ENCODE results near the gene RAP1GAP2.

RAP1GAP2 gene

GRCh38 chr17:2906901-2907300, 110.7 kb downstream of the RAP1GAP2 start:
- Mint-ChIP-seq H3K27me3 (no peaks in the 10 kb centered on the region), H3K9me3 (peaks cover 10% of the 10 kb centered on the region), H3K4me1 (ENCODE audit: low read depth) (peaks cover 26% of the 10 kb centered on the region), H3K36me3 (ENCODE audit: low read depth) (peaks cover 24% of the 10 kb centered on the region), H3K4me3 (no peak overlapping the region), H3K27ac (peak overlapping the region; percentile 83)
- peak; percentile 49 for DNase-seq

- Mint-ChIP-seq H3K27ac (no peak overlapping the region), H3K36me3 (ENCODE audit: low read depth) (peaks cover 24% of the 10 kb centered on the region), H3K9me3 (peaks cover 10% of the 10 kb centered on the region), H3K27me3 (no peaks in the 10 kb centered on the region), H3K4me3 (no peak overlapping the region), H3K4me1 (ENCODE audit: low read depth) (peaks cover 26% of the 10 kb centered on the region)
- DNase-seq: no peak
Observed at GRCh38 chr17:2909175-2909845, 113.1 kb downstream of the RAP1GAP2 start.

- Mint-ChIP-seq H3K36me3 (ENCODE audit: low read depth) (peaks cover 24% of the 10 kb centered on the region), H3K4me3 (no peak overlapping the region), H3K9me3 (peaks cover 10% of the 10 kb centered on the region), H3K4me1 (ENCODE audit: low read depth) (peaks cover 26% of the 10 kb centered on the region), H3K27me3 (no peaks in the 10 kb centered on the region), H3K27ac (no peak overlapping the region)
- no peak for DNase-seq
Observed at GRCh38 chr17:2909846-2910234, 113.6 kb downstream of the RAP1GAP2 start.

GRCh38 chr17:2911035-2911754, 115.0 kb downstream of the RAP1GAP2 start:
- no peak for DNase-seq
- H3K27me3 Mint-ChIP-seq: no peaks in the 10 kb centered on the region
- no peak overlapping the region for H3K27ac Mint-ChIP-seq
- H3K4me1 Mint-ChIP-seq (ENCODE audit: low read depth): peaks cover 24% of the 10 kb centered on the region
- no peak overlapping the region for H3K4me3 Mint-ChIP-seq
- peaks cover 19% of the 10 kb centered on the region for H3K36me3 Mint-ChIP-seq (ENCODE audit: low read depth)
- peaks cover 10% of the 10 kb centered on the region for H3K9me3 Mint-ChIP-seq

GRCh38 chr17:2911755-2912111, 115.5 kb downstream of the RAP1GAP2 start:
- DNase-seq: no peak
- peaks cover 14% of the 10 kb centered on the region for H3K36me3 Mint-ChIP-seq (ENCODE audit: low read depth)

GRCh38 chr17:2912754-2913153, 116.5 kb downstream of the RAP1GAP2 start:
- H3K27me3 Mint-ChIP-seq: no peaks in the 10 kb centered on the region
- H3K27ac Mint-ChIP-seq: no peak overlapping the region

More at GRCh38 chr17:2911755-2912111, 115.5 kb downstream of the RAP1GAP2 start:
- Mint-ChIP-seq H3K4me1 (ENCODE audit: low read depth) (peaks cover 18% of the 10 kb centered on the region), H3K27me3 (no peaks in the 10 kb centered on the region), H3K9me3 (peaks cover 8% of the 10 kb centered on the region), H3K27ac (no peak overlapping the region), H3K4me3 (no peak overlapping the region)

GRCh38 chr17:2916461-2916860, 120.2 kb downstream of the RAP1GAP2 start:
- DNase-seq: no peak
- H3K27me3 Mint-ChIP-seq: no peaks in the 10 kb centered on the region
- H3K4me1 Mint-ChIP-seq (ENCODE audit: low read depth): no peaks in the 10 kb centered on the region
- no peaks in the 10 kb centered on the region for H3K9me3 Mint-ChIP-seq
- no peak overlapping the region for H3K4me3 Mint-ChIP-seq
- no peaks in the 10 kb centered on the region for H3K36me3 Mint-ChIP-seq (ENCODE audit: low read depth)
- H3K27ac Mint-ChIP-seq: no peak overlapping the region

More at GRCh38 chr17:2912754-2913153, 116.5 kb downstream of the RAP1GAP2 start:
- H3K4me3 Mint-ChIP-seq: no peak overlapping the region
- no peak for DNase-seq
- peaks cover 6% of the 10 kb centered on the region for H3K36me3 Mint-ChIP-seq (ENCODE audit: low read depth)
- H3K4me1 Mint-ChIP-seq (ENCODE audit: low read depth): peaks cover 10% of the 10 kb centered on the region
- no peaks in the 10 kb centered on the region for H3K9me3 Mint-ChIP-seq

GRCh38 chr17:2921443-2921842, 125.2 kb downstream of the RAP1GAP2 start:
- DNase-seq: no peak
- no peak overlapping the region for H3K4me3 Mint-ChIP-seq
- H3K36me3 Mint-ChIP-seq (ENCODE audit: low read depth): no peaks in the 10 kb centered on the region
- no peaks in the 10 kb centered on the region for H3K4me1 Mint-ChIP-seq (ENCODE audit: low read depth)
- no peaks in the 10 kb centered on the region for H3K27me3 Mint-ChIP-seq
- no peak overlapping the region for H3K27ac Mint-ChIP-seq
- H3K9me3 Mint-ChIP-seq: no peaks in the 10 kb centered on the region

- Mint-ChIP-seq H3K27ac (no peak overlapping the region), H3K9me3 (no peaks in the 10 kb centered on the region), H3K36me3 (ENCODE audit: low read depth) (peaks cover 4% of the 10 kb centered on the region), H3K27me3 (no peaks in the 10 kb centered on the region), H3K4me1 (ENCODE audit: low read depth) (no peaks in the 10 kb centered on the region), H3K4me3 (no peak overlapping the region)
- DNase-seq: no peak
Observed at GRCh38 chr17:2924211-2924610, 128.0 kb downstream of the RAP1GAP2 start.

GRCh38 chr17:2925011-2925410, 128.8 kb downstream of the RAP1GAP2 start:
- no peak overlapping the region for H3K27ac Mint-ChIP-seq
- H3K4me3 Mint-ChIP-seq: no peak overlapping the region
- H3K36me3 Mint-ChIP-seq (ENCODE audit: low read depth): peaks cover 4% of the 10 kb centered on the region
- no peaks in the 10 kb centered on the region for H3K27me3 Mint-ChIP-seq
- H3K4me1 Mint-ChIP-seq (ENCODE audit: low read depth): no peaks in the 10 kb centered on the region
- DNase-seq: no peak
- H3K9me3 Mint-ChIP-seq: no peaks in the 10 kb centered on the region

GRCh38 chr17:2926019-2926650, 129.9 kb downstream of the RAP1GAP2 start:
- Mint-ChIP-seq H3K27me3 (no peaks in the 10 kb centered on the region), H3K9me3 (no peaks in the 10 kb centered on the region), H3K36me3 (ENCODE audit: low read depth) (peaks cover 4% of the 10 kb centered on the region), H3K27ac (no peak overlapping the region), H3K4me3 (no peak overlapping the region), H3K4me1 (ENCODE audit: low read depth) (peaks cover 5% of the 10 kb centered on the region)
- DNase-seq: no peak

GRCh38 chr17:2928294-2928890, 132.2 kb downstream of the RAP1GAP2 start:
- Mint-ChIP-seq H3K27ac (no peak overlapping the region), H3K9me3 (no peaks in the 10 kb centered on the region), H3K4me3 (no peak overlapping the region), H3K36me3 (ENCODE audit: low read depth) (peaks cover 4% of the 10 kb centered on the region), H3K4me1 (ENCODE audit: low read depth) (peaks cover 13% of the 10 kb centered on the region), H3K27me3 (no peaks in the 10 kb centered on the region)
- DNase-seq: no peak

- Mint-ChIP-seq H3K4me1 (ENCODE audit: low read depth) (peaks cover 13% of the 10 kb centered on the region), H3K9me3 (no peaks in the 10 kb centered on the region), H3K27ac (no peak overlapping the region), H3K36me3 (ENCODE audit: low read depth) (peaks cover 4% of the 10 kb centered on the region), H3K27me3 (no peaks in the 10 kb centered on the region), H3K4me3 (no peak overlapping the region)
- DNase-seq: peak; percentile 59
Observed at GRCh38 chr17:2929881-2930533, 133.8 kb downstream of the RAP1GAP2 start.

- Mint-ChIP-seq H3K9me3 (no peaks in the 10 kb centered on the region), H3K27ac (peak overlapping the region; percentile 44), H3K27me3 (no peaks in the 10 kb centered on the region), H3K4me3 (no peak overlapping the region), H3K4me1 (ENCODE audit: low read depth) (peaks cover 22% of the 10 kb centered on the region), H3K36me3 (ENCODE audit: low read depth) (peaks cover 4% of the 10 kb centered on the region)
- DNase-seq: no peak
Observed at GRCh38 chr17:2931876-2932275, 135.6 kb downstream of the RAP1GAP2 start.

Measured in activated T-cell treated with anti-CD3 and anti-CD28 coated beads, Interleukin-2, amount 50 U/mL, for 24 hours (primary cell).